Activated CD4-positive, alpha-beta memory T cell treated with anti-CD3 and anti-CD28 coated beads, Interleukin-2, amount 10 ng/mL, durations not matched to agents 7 days and 5 days (primary cell): ENCODE data around the gene RIMBP2. TPM values are rescaled to one million over a fixed set of nuclear protein-coding genes. Genes with fewer than 3 reads are reported as not detected.

Experiments
- CTCF ChIA-PET: fragments of 350-600 bp; sonication (Branson Sonifier 250); formaldehyde crosslinking; loops from one replicate; lab custom pipeline; 2021; ENCODE audit warnings: antibody characterized with exemption, inconsistent platforms; lab: Charles Lee
- POLR2A ChIA-PET: fragments of 350-600 bp; sonication (Branson Sonifier 250); formaldehyde crosslinking; loops from one replicate; lab custom pipeline; 2021; ENCODE audit warnings: antibody characterized with exemption; lab: Charles Lee
- DNase-seq: peaks from one replicate; pipeline ENCODE4 v3.0.0-alpha.2; 2020
- H3K27ac Mint-ChIP-seq: one replicate; pipeline ENCODE4 v1.8.0; 2021; ENCODE audit warnings: mild to moderate bottlenecking, mixed read lengths
- H3K27me3 Mint-ChIP-seq: one replicate; pipeline ENCODE4 v1.8.0; 2021; ENCODE audit warnings: mixed read lengths
- H3K36me3 Mint-ChIP-seq: one replicate; pipeline ENCODE4 v1.8.0; 2021; ENCODE audit warnings: low read depth, mixed read lengths
- H3K4me1 Mint-ChIP-seq: one replicate; pipeline ENCODE4 v1.8.0; 2021; ENCODE audit warnings: mixed read lengths
- H3K4me3 Mint-ChIP-seq: one replicate; pipeline ENCODE4 v1.8.0; 2021; ENCODE audit warnings: mild to moderate bottlenecking, mixed read lengths
- H3K9me3 Mint-ChIP-seq: one replicate; pipeline ENCODE4 v1.8.0; 2021; ENCODE audit warnings: mixed read lengths
- total RNA-seq, 2 experiments: library from RNA; stranded (reverse); gene quantifications; one replicate each; pipeline ENCODE4 v1.2.3, GENCODE V29; 2021

The RIMBP2 gene
- total RNA-seq, 2 experiments from 2014 or later = not detected

DNA sequence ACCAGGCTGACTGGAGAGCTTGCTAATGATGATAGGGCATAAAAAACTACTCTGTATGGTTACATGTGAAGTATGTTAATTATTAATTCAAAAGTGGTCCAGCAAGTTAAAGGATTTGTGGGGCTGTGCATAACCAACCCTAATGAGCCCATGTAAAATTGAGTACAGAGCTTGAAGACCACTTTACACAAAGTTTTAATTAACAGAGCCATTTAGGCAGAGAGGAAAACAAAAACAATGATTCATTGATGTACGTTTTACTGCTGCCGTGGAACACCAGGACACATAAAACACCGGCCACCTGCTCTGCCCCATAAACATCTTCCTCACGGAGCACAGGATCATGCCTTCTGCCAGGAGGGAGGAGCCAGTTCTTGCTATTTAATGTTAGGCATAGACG lies 83.5 kb downstream of the RIMBP2 start:
- no peak overlapping the region for H3K27ac Mint-ChIP-seq
- ChIA-PET POLR2A (no interaction called here), CTCF (no interaction called here)
- no peak for DNase-seq
- H3K9me3 Mint-ChIP-seq = no peaks in the 10 kb centered on the region
- no peaks in the 10 kb centered on the region for H3K4me1 Mint-ChIP-seq
- no peaks in the 10 kb centered on the region for H3K36me3 Mint-ChIP-seq
- peaks cover 2% of the 10 kb centered on the region for H3K27me3 Mint-ChIP-seq
- no peak overlapping the region for H3K4me3 Mint-ChIP-seq

DNA sequence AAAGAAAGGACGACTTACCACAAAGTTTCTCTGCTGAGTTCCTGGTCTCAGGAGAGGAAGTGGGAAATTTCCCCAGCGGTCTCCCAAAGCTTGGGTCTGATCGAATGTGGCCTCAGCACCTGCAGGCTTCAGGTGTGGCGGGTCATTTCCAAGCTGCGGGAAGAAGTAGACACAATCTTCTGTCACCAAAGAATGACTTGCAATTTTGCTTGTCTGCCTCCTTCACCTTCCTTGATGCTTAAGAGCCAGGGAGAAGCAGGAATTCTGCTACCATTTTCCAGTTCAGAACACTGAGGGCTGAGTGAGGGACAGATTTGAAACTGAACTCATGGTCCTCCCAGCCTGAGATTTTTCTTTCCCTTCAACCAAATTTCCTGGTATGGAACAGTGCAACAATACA lies 87.8 kb downstream of the RIMBP2 start:
- CTCF ChIA-PET = no interaction called here
- no peaks in the 10 kb centered on the region for H3K9me3 Mint-ChIP-seq
- no peak overlapping the region for H3K27ac Mint-ChIP-seq
- POLR2A ChIA-PET = no interaction called here
- H3K4me3 Mint-ChIP-seq = no peak overlapping the region
- no peak for DNase-seq
- H3K27me3 Mint-ChIP-seq = peaks cover 2% of the 10 kb centered on the region
- H3K36me3 Mint-ChIP-seq = no peaks in the 10 kb centered on the region
- H3K4me1 Mint-ChIP-seq = no peaks in the 10 kb centered on the region

DNA sequence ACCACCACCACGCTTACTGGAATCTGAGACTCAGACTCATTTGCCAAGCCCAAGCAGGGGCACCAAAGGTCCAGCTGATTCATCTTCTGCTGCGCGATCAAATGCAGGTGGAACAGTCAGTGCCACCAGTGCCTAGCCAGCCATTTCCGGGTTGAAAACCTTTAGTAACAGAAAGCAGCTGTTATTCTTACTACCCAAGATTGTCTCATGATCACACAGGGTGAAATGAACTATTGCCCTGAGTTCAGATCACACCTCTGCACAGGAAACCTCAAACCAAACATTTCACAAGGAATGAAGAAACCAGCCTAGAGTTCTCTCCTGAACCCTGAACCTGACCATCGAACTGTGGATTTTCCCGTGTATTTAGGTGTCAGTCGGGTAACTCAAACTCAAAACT lies 88.9 kb downstream of the RIMBP2 start:
- H3K9me3 Mint-ChIP-seq = no peaks in the 10 kb centered on the region
- POLR2A ChIA-PET = no interaction called here
- H3K36me3 Mint-ChIP-seq = no peaks in the 10 kb centered on the region
- H3K27me3 Mint-ChIP-seq = peaks cover 2% of the 10 kb centered on the region
- no peak overlapping the region for H3K4me3 Mint-ChIP-seq
- CTCF ChIA-PET = no interaction called here
- no peak overlapping the region for H3K27ac Mint-ChIP-seq
- H3K4me1 Mint-ChIP-seq = no peaks in the 10 kb centered on the region
- no peak for DNase-seq

DNA sequence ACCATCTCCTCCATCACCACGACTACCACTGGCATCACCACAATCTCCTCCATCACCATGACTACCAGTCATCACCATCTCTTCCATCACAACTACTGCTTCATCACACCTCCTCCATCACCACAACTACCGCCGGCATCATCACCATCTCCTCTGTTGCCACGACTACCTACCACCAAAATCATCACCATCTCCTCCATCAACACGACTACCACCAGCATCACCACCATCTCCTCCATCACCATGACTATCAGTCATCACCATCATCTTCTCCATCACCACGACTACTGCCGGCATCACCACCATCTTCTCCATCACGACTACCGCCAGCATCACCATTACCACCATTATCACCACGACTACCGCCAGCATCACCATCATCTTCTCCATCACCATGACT lies 89.5 kb downstream of the RIMBP2 start:
- H3K4me1 Mint-ChIP-seq = no peaks in the 10 kb centered on the region
- POLR2A ChIA-PET = no interaction called here
- H3K27ac Mint-ChIP-seq = no peak overlapping the region
- H3K27me3 Mint-ChIP-seq = no peaks in the 10 kb centered on the region
- CTCF ChIA-PET = interaction anchor here (0.6 kb wide), 1 partner anchor 172 kb away, joined by 3 read pairs; no protein-coding TSS in a partner anchor
- H3K36me3 Mint-ChIP-seq = no peaks in the 10 kb centered on the region
- no peak overlapping the region for H3K4me3 Mint-ChIP-seq
- no peak for DNase-seq
- no peaks in the 10 kb centered on the region for H3K9me3 Mint-ChIP-seq

DNA sequence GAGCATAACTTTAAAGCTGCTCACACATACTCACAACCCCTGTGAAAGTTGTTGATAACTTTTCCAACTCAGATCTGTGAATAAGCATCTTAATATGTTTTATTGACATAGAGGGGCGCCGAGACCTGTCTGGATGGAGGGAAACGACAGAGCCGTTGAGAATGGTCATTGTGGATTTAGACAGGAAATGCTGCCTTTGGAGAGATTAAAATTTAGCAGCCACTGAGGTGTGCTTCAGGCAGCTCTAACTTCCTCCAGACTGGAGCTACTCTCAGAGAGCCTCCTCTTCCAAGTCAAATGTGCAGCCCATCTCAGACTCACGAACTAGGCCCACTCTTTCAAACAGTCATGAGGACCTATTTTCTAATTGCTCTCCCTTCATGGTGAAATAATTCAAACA lies 90.9 kb downstream of the RIMBP2 start:
- H3K36me3 Mint-ChIP-seq = no peaks in the 10 kb centered on the region
- no peaks in the 10 kb centered on the region for H3K9me3 Mint-ChIP-seq

DNA sequence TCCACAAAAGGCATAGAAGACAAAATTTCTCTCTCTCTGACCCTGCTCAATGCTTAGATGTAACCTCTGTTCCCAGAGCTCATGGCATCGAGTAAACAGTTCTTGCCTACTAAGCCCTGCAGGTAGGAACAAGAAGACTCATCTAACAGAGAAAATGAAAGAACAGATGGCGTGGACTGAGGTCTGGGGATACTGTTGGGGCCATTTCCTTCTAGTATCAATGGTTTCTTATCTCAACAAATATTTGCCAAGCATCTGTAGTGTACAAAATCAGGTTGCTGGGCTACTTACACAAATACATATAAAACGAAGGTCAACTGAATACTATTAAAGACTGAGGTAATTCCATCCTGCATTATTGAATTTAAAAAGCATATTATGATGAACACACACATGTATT lies 93.3 kb downstream of the RIMBP2 start:
- ChIA-PET POLR2A (no interaction called here), CTCF (no interaction called here)
- DNase-seq = no peak
- H3K36me3 Mint-ChIP-seq = no peaks in the 10 kb centered on the region
- H3K27ac Mint-ChIP-seq = no peak overlapping the region
- no peaks in the 10 kb centered on the region for H3K27me3 Mint-ChIP-seq
- H3K4me3 Mint-ChIP-seq = no peak overlapping the region
- no peaks in the 10 kb centered on the region for H3K4me1 Mint-ChIP-seq
- no peaks in the 10 kb centered on the region for H3K9me3 Mint-ChIP-seq

More for the DNA sequence above, 90.9 kb downstream of the RIMBP2 start:
- Mint-ChIP-seq H3K4me3 (no peak overlapping the region), H3K4me1 (no peaks in the 10 kb centered on the region), H3K27me3 (no peaks in the 10 kb centered on the region), H3K27ac (no peak overlapping the region)
- DNase-seq = no peak
- CTCF ChIA-PET = interaction anchor here (0.6 kb wide), 1 partner anchor 15 kb away, joined by 3 read pairs; no protein-coding TSS in a partner anchor
- POLR2A ChIA-PET = no interaction called here

DNA sequence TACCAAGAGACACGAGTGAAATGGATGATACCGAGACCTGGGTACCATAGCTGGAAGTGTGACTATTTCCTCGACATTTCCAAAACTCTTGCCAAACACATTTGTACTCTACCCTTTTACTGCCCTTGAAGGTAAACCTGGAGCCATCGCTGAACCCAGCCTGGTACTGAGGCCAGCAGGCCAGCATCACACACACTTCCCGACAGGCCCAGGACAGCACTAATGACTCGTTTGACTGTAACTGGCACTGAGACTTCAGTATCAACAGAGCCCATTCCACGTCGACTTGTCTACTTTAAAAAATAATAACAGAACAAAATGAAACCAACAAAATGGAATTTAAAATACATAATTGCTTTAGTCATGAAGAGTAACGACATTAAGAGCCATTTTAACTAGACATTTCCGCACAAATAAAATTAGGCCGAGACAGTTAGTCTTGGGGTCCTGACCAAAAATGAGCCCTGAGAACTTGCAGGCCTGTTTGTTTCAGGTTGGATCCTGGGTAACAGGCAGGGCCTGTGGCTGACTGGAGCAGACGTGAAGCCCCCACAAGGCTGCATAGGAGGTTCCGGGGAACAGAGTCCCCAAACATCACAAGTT lies 94.3 kb downstream of the RIMBP2 start:
- Mint-ChIP-seq H3K36me3 (no peaks in the 10 kb centered on the region), H3K4me3 (no peak overlapping the region), H3K4me1 (no peaks in the 10 kb centered on the region), H3K9me3 (no peaks in the 10 kb centered on the region), H3K27ac (no peak overlapping the region), H3K27me3 (no peaks in the 10 kb centered on the region)
- ChIA-PET CTCF (no interaction called here), POLR2A (no interaction called here)
- DNase-seq = no peak

DNA sequence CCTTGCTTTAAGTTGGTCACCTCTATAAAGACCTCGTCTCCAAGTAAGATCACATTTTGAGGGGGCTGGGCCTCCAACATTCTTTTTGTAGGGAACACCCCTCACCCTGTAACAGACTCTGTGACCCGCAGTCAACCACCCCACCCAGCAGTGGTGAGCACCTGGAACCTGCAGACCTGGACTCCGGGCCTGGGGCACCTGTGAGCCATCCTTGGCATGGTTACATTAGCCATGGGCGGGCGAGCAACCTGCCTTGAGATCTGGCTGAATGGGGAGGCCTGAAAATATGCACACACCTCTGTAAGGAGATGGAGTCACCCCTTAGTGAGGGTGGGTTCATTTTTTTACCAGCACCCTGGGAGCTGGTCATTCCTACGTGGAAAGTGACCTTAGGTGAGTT lies 95.3 kb downstream of the RIMBP2 start:
- ChIA-PET CTCF (no interaction called here), POLR2A (no interaction called here)
- Mint-ChIP-seq H3K27ac (no peak overlapping the region), H3K36me3 (no peaks in the 10 kb centered on the region), H3K9me3 (no peaks in the 10 kb centered on the region), H3K4me3 (no peak overlapping the region), H3K4me1 (no peaks in the 10 kb centered on the region), H3K27me3 (no peaks in the 10 kb centered on the region)
- no peak for DNase-seq

DNA sequence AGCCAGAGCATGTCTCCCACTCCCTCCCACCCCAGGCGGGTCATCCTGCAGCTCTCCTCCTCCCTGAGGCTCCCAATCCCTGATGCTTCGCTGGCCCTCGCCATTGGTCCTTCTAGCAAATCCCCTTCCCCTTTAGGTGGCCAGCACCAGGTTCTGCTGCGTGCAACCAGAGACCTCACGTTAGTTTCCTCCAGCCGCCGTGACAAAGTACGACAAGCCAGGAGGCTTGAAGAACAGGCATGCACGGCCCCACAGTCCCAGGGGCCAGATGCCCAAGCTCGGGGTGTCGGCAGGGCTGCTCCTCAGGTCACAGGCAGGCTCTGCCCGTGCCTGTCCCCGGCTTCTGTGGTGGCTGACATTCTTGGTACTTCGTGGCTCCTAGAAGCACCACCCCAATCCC lies 95.8 kb downstream of the RIMBP2 start:
- H3K9me3 Mint-ChIP-seq = no peaks in the 10 kb centered on the region
- H3K36me3 Mint-ChIP-seq = no peaks in the 10 kb centered on the region
- CTCF ChIA-PET = no interaction called here
- POLR2A ChIA-PET = no interaction called here
- H3K27ac Mint-ChIP-seq = no peak overlapping the region
- no peaks in the 10 kb centered on the region for H3K27me3 Mint-ChIP-seq
- no peak overlapping the region for H3K4me3 Mint-ChIP-seq
- H3K4me1 Mint-ChIP-seq = no peaks in the 10 kb centered on the region
- DNase-seq = no peak

DNA sequence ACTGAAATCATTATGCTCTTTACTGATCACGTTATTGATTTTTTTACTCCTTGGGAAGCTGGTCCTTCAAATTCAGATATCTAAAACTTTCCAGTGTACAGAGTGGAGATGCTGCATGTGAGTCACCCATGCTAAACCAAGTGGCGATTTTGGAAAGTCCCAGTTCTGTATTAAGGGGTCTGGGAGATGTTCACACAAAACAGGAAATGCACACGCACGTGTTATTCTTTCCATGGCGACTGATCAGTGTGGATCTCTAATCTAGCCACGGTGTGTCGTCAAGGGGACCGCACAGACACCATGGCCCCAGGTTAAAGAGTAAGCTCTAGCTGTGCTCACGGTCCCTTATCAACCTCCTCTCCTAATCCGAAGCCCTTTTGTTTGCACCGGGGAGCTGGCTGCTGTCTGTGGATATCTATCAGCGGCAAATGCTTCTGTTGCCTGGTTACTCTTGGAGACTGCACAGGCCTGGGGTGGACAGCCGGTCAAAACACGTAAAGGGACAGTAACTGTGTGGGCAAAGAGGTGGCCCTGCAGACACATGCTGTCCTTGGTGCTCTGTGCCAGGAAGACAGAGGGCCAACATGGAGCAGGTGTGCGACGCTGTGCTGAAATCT lies 96.6 kb downstream of the RIMBP2 start:
- no peaks in the 10 kb centered on the region for H3K4me1 Mint-ChIP-seq
- no peaks in the 10 kb centered on the region for H3K27me3 Mint-ChIP-seq
- POLR2A ChIA-PET = no interaction called here
- H3K27ac Mint-ChIP-seq = no peak overlapping the region
- H3K9me3 Mint-ChIP-seq = no peaks in the 10 kb centered on the region
- H3K4me3 Mint-ChIP-seq = no peak overlapping the region
- no peak for DNase-seq
- no peaks in the 10 kb centered on the region for H3K36me3 Mint-ChIP-seq
- CTCF ChIA-PET = no interaction called here

DNA sequence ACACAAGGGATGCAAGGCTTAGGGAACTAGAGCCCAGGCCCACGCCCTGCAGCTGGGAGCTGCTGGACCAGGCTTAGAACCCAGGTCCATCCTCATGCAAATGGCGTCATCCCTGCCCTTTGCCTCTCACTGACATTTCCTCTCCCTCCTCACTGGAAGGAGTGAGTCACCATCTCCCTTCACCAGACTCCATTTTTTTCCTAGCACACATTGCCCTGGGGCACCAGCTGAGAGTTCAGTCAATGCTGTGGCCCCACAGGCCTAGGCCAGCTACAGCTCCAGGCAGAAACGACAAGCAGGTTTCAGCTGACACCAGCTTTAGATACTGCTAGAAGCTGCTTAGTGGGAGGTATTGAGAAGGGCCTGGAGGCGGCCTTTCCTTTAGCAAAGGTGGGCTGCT lies 98.9 kb downstream of the RIMBP2 start:
- ChIA-PET CTCF (no interaction called here), POLR2A (no interaction called here)
- Mint-ChIP-seq H3K27me3 (no peaks in the 10 kb centered on the region), H3K9me3 (no peaks in the 10 kb centered on the region), H3K36me3 (no peaks in the 10 kb centered on the region), H3K4me1 (no peaks in the 10 kb centered on the region), H3K4me3 (no peak overlapping the region), H3K27ac (no peak overlapping the region)
- no peak for DNase-seq

DNA sequence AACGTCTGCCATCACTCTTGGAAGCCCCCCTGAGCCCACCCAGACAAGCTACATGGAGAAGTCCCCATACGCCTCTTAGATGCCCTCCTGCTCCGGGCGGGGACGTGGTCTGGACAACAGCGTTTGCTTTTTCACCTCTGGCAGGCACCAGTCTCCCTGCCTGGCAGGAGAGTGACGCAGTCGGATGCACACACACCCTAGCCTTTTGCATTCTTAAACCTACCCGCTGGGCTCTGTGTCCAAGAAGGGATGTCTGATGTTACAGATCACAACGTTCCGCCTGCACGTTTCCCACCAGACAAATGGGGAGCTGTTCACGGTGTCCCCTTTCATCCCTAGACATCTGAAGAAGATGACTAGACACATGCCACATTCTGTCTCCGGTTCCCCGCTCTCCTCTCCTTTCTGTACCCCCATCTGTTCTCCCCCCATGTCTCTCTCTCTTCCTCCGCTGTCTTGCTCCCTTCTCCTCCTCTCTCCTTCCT lies 100.2 kb downstream of the RIMBP2 start:
- H3K27ac Mint-ChIP-seq = no peak overlapping the region
- H3K27me3 Mint-ChIP-seq = no peaks in the 10 kb centered on the region
- no peak for DNase-seq
- H3K4me3 Mint-ChIP-seq = no peak overlapping the region
- no peaks in the 10 kb centered on the region for H3K36me3 Mint-ChIP-seq
- peaks cover under 1% of the 10 kb centered on the region for H3K9me3 Mint-ChIP-seq
- H3K4me1 Mint-ChIP-seq = no peaks in the 10 kb centered on the region
- CTCF ChIA-PET = no interaction called here
- POLR2A ChIA-PET = no interaction called here

DNA sequence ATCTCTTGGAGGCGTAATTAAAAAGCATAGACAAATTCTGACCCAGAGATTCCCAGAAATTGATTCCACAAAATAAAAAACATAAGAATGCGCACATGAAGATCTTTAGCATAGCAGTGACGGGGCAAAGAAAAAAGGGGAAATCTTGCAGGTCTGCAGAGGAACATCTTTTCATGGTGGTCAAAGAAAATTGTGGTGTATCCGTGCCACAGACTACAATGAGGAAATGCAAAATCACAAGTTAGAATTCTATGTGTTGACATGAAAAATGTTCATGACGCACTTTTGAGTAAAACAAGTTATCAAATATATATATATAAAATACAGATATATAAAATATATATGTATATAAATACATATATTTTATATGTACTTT lies 101.6 kb downstream of the RIMBP2 start:
- no peak overlapping the region for H3K4me3 Mint-ChIP-seq
- ChIA-PET POLR2A (no interaction called here), CTCF (no interaction called here)
- no peaks in the 10 kb centered on the region for H3K27me3 Mint-ChIP-seq
- H3K27ac Mint-ChIP-seq = no peak overlapping the region
- H3K4me1 Mint-ChIP-seq = no peaks in the 10 kb centered on the region
- no peak for DNase-seq
- peaks cover 2% of the 10 kb centered on the region for H3K9me3 Mint-ChIP-seq
- H3K36me3 Mint-ChIP-seq = no peaks in the 10 kb centered on the region
